ENCODE data around the gene PHPT1. TPM values are rescaled to one million over a fixed set of nuclear protein-coding genes. Genes with fewer than 3 reads are reported as not detected.
A peak's percentile ranks its signal among the peaks of the same experiment; 100 is the strongest.

PHPT1 gene
- total and polyA plus RNA-seq, 3 donors from 2014 or later: 134 to 146 (median 146) TPM

DNA sequence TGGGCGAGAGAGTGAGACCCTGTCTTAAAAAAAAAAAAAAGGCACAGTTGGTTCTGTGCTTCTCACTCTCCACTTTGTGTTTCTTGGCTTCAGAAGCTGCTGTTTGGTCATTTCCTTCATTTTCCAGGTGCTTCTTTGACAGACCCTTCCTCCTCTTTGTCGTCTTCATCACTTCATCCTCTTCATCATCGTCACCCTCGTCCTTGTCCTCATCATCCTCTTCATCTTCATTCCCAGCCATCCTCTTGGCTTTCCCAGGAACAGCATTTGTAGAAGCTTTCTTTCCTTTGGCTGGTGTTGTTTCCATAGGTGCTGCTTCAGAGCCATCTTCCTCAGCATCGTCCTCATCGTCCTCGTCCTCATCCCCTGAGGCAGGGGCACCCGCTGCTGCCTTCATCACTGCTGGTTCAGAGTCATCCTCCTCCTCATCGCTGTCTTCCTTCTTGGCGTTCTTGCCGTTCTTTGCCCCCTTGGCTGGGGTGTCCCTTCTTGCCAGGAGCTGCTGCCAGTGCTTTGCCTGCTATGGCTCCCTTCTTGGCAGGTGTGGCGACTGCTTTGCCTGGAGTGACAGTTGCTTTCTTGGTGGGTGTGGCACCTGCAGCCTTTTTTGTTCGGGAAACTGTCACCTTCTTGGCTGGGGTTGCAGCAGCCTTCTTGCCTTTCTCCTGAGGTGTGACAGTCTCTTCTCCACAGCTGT, 34.3 kb upstream of the PHPT1 start:
- Histone ChIP-seq H3K27ac (no peak overlapping the region), H3K27me3 (no peaks in the 10 kb centered on the region), H3K4me1 (no peaks in the 10 kb centered on the region), H3K9me3 (no peaks in the 10 kb centered on the region), H3K36me3 (ENCODE audit: low read depth, missing control alignments) (no peaks in the 10 kb centered on the region), H3K4me3 (no peak overlapping the region)
- no peak for DNase-seq
- intact Hi-C loops (cut with DNase I; ENCODE audit: low total_unique reads): no loop called here
- WGBS, 2 donors: 96 to 98% methylated on average over 13 of the region's 13 CpGs
- TF ChIP-seq, protein P1, sequence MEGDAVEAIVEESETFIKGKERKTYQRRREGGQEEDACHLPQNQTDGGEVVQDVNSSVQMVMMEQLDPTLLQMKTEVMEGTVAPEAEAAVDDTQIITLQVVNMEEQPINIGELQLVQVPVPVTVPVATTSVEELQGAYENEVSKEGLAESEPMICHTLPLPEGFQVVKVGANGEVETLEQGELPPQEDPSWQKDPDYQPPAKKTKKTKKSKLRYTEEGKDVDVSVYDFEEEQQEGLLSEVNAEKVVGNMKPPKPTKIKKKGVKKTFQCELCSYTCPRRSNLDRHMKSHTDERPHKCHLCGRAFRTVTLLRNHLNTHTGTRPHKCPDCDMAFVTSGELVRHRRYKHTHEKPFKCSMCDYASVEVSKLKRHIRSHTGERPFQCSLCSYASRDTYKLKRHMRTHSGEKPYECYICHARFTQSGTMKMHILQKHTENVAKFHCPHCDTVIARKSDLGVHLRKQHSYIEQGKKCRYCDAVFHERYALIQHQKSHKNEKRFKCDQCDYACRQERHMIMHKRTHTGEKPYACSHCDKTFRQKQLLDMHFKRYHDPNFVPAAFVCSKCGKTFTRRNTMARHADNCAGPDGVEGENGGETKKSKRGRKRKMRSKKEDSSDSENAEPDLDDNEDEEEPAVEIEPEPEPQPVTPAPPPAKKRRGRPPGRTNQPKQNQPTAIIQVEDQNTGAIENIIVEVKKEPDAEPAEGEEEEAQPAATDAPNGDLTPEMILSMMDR (IDR thresholded peaks at IDR 0.05): no peak
- no peak for TF ChIP-seq POLR2A (IDR thresholded peaks at IDR 0.05)

DNA sequence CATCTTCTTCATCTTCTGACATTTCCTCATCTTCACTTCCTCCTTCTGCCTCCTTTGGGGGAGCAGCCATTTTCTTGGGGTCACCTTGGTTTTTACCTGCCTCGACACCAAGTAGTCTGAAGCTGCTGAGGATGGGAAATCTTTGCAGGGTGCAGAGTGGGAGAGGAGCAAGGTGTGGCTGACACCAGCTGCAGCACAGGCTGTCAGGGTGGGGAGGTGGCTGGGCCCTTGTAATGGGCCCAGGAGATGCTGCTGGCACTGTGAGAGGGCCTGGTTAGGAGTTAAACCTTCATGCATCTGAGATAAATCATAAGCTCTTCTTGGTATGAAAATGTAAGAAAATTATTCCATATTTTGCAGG, 33.8 kb upstream of the PHPT1 start:
- Histone ChIP-seq H3K36me3 (ENCODE audit: low read depth, missing control alignments) (no peaks in the 10 kb centered on the region), H3K27ac (no peak overlapping the region), H3K4me1 (no peaks in the 10 kb centered on the region), H3K4me3 (no peak overlapping the region), H3K27me3 (no peaks in the 10 kb centered on the region), H3K9me3 (no peaks in the 10 kb centered on the region)
- TF ChIP-seq, protein P1 (IDR thresholded peaks at IDR 0.05): no peak
- TF ChIP-seq POLR2A (IDR thresholded peaks at IDR 0.05): no peak
- intact Hi-C loops (cut with DNase I; ENCODE audit: low total_unique reads): no loop called here
- no peak for DNase-seq
- 0% methylated on average over 1 of the region's 1 CpG for WGBS, 2 donors

DNA sequence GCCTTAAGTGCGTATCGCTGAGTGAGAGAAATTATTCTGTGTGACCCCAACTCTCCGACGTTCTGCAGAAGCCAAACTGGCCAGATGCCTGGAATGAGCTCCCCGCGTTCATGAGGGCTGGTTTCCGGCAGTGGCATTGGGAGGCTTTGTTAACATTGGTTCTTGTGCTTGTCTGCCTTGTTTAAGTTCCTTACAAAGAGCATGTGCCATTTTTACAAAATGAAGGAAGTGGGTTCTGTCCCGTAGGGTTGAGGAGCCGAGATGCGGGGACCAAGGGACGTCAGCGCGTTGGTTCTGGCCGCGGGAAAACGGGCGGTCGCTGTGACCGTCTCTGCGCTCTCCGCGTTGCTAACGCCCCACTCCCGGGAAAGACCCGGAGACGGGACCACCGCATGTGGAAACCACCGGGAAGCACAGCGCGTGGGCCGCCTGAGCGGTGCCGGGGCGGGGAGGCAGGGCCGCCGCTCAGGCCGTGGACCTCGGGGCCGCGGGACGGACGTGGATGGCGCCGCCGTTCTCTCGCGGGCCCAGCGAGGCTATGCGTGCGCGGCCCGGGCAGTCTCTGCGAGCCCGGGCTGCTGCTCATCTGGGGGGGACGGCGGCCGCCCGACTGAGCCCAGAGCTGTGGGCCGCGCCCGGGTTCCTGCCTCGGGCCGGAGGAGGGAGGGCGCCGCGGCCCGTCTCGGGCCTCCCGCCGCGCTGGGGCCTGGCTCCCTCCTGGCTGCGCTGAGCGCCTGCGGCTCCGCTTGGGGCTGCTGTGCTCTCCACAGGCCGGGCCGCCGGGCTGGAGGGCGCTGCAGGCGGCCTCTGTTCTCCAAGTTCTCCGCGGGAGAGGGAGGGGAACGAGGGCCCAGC, 28.0 kb upstream of the PHPT1 start:
- no peak for DNase-seq
- Histone ChIP-seq H3K36me3 (ENCODE audit: low read depth, missing control alignments) (no peaks in the 10 kb centered on the region), H3K9me3 (no peaks in the 10 kb centered on the region), H3K4me3 (peak overlapping the region; percentile 34 to 53), H3K27ac (peak overlapping the region in 1 of 2 donors; percentile 59), H3K27me3 (no peaks in the 10 kb centered on the region), H3K4me1 (peaks cover 6% of the 10 kb centered on the region)
- intact Hi-C loops (cut with DNase I; ENCODE audit: low total_unique reads): no loop called here
- no peak for TF ChIP-seq POLR2A (IDR thresholded peaks at IDR 0.05)
- TF ChIP-seq, protein P1 (IDR thresholded peaks at IDR 0.05): no peak
- WGBS, 2 donors: 3 to 27% methylated on average over 16 to 72 of the region's 83 CpGs

DNA sequence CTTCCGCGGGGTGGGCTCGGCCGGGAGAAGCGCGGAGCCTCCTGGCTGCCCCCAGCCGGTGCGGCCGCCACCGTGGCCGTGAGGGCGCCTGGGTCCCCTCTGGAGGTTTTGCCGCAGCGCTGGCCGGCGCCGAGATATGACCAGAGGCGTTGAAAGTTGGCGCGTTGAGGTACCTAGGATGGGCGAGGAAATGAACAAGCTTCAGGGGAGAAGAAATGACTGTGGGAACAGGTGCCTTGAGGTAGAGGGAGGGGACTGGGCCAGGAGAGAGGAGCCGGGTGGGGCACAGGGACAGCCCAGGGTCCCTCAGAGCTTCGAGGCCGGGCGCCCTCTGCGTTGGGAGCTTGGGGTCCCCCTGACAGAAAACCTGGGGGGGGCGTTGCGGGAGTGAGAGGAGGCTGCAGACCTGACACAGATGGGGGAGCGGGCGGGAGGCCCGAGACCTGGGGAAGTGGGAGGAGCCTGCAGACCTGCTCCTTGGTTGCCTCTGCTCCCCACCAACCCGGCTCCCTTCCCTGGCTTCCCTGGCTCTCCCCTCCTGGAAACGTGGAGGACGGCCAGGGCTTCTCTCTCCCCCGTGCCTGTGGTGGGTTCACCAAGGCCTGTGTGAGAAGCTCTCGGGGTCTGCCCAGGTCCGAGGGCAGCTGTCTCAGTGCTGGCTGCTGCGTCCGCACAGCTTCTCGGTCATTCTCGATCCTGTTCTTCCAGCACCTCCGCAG, 27.2 kb upstream of the PHPT1 start:
- Histone ChIP-seq H3K36me3 (ENCODE audit: low read depth, missing control alignments) (no peaks in the 10 kb centered on the region), H3K4me1 (peaks cover 6% of the 10 kb centered on the region), H3K4me3 (peak overlapping the region; percentile 34 to 53), H3K27ac (peak overlapping the region in 1 of 2 donors; percentile 59), H3K27me3 (no peaks in the 10 kb centered on the region), H3K9me3 (no peaks in the 10 kb centered on the region)
- TF ChIP-seq POLR2A (IDR thresholded peaks at IDR 0.05): no peak
- TF ChIP-seq, protein P1 (IDR thresholded peaks at IDR 0.05): no peak
- WGBS, 2 donors: 58 to 64% methylated on average over 22 to 42 of the region's 42 CpGs
- intact Hi-C loops (cut with DNase I; ENCODE audit: low total_unique reads): no loop called here
- DNase-seq: no peak
